CD14-positive monocyte (primary cell): ENCODE data around the gene RALGAPA2. TPM values are rescaled to one million over a fixed set of nuclear protein-coding genes. Genes with fewer than 3 reads are reported as not detected.

Experiments
- DNase-seq, 3 donors: peaks; one replicate each; pipeline ENCODE4 v3.0.0-alpha.2; 2011 to 2022
- H2AFZ ChIP-seq: 2 replicates; pipeline ENCODE4 v1.6.0; 2012; ENCODE audit warnings: mild to moderate bottlenecking, low read depth, low read length, inconsistent platforms; ENCODE audit not compliant: insufficient read depth, poor library complexity, severe bottlenecking
- H3K27ac ChIP-seq, 2 donors: 1 replicate in 1 of 2; 2 replicates in 1 of 2; pipeline ENCODE4 v1.5.1; 2012 to 2013; ENCODE audit warnings: low read length in 2 of 2, control low read depth in 1 of 2, inconsistent platforms in 1 of 2, low read depth in 1 of 2, mild to moderate bottlenecking in 1 of 2
- H3K27me3 ChIP-seq, 2 donors: one replicate each; pipeline versions ENCODE4 v1.6.0 to v1.6.1; 2011 to 2013; ENCODE audit warnings: low read length in 2 of 2; ENCODE audit not compliant: control insufficient read depth in 2 of 2, insufficient read depth in 2 of 2
- H3K36me3 ChIP-seq, 2 donors: replicated peaks in 1 of 2; 1 replicate in 1 of 2; 2 replicates in 1 of 2; pipeline versions ENCODE4 v1.5.1 to v1.6.1; 2012 to 2013; ENCODE audit warnings: low read length in 2 of 2, control low read depth in 1 of 2, inconsistent platforms in 1 of 2, mild to moderate bottlenecking in 1 of 2; ENCODE audit not compliant: insufficient read depth in 2 of 2, control insufficient read depth in 1 of 2
- H3K4me1 ChIP-seq, 2 donors: 1 replicate in 1 of 2; 2 replicates in 1 of 2; pipeline versions ENCODE4 v1.5.1 to v1.6.1; 2012 to 2013; ENCODE audit warnings: low read length in 2 of 2, control low read depth in 1 of 2, inconsistent platforms in 1 of 2, mild to moderate bottlenecking in 1 of 2, moderate library complexity in 1 of 2; ENCODE audit not compliant: insufficient read depth in 2 of 2, control insufficient read depth in 1 of 2
- H3K4me2 ChIP-seq: replicated peaks from 2 replicates; pipeline ENCODE3; 2012; ENCODE audit warnings: low read length, moderate library complexity, mild to moderate bottlenecking; ENCODE audit not compliant: poor library complexity, severe bottlenecking; ENCODE audit errors: extremely low read depth
- H3K4me3 ChIP-seq, 3 experiments: fragments of 200-600 bp in 1 of 3; sonication (generic) in 1 of 3; replicated peaks in 1 of 3; 1 replicate in 2 of 3; 2 replicates in 1 of 3; pipeline ENCODE4 v1.5.1; 2011 to 2013; ENCODE audit warnings: low read length in 3 of 3, mild to moderate bottlenecking in 3 of 3, control low read depth in 2 of 3, low read depth in 2 of 3, inconsistent platforms in 1 of 3, moderate library complexity in 1 of 3
- H3K79me2 ChIP-seq: 2 replicates; pipeline ENCODE4 v1.6.0; 2012; ENCODE audit warnings: mild to moderate bottlenecking, control low read depth, inconsistent platforms, low read length, moderate library complexity; ENCODE audit not compliant: insufficient read depth
- H3K9ac ChIP-seq: 2 replicates; pipeline ENCODE4 v1.6.0; 2017; ENCODE audit warnings: low read length, mild to moderate bottlenecking; ENCODE audit not compliant: insufficient read depth, poor library complexity, severe bottlenecking
- H3K9me3 ChIP-seq, 2 donors: replicated peaks in 1 of 2; 1 replicate in 1 of 2; 2 replicates in 1 of 2; pipeline versions ENCODE4 v1.5.1 to v1.6.1; 2012 to 2013; ENCODE audit warnings: low read length in 2 of 2, control low read depth in 1 of 2; ENCODE audit not compliant: control insufficient read depth in 1 of 2, insufficient read depth in 1 of 2
- H4K20me1 ChIP-seq: 2 replicates; pipeline ENCODE4 v1.6.0; 2012; ENCODE audit warnings: mild to moderate bottlenecking, low read length, control low read depth, moderate library complexity; ENCODE audit not compliant: insufficient read depth
- H3K27ac Mint-ChIP-seq, 7 donors: one replicate each; pipeline ENCODE4 v1.8.0; 2020; ENCODE audit warnings: mild to moderate bottlenecking in 7 of 7, mixed read lengths in 7 of 7, moderate library complexity in 6 of 7, inconsistent platforms in 2 of 7
- H3K27me3 Mint-ChIP-seq, 3 donors: one replicate each; pipeline ENCODE4 v1.8.0; 2021 to 2022; ENCODE audit warnings: low read depth in 3 of 3, mild to moderate bottlenecking in 3 of 3, mixed read lengths in 3 of 3, moderate library complexity in 3 of 3, inconsistent platforms in 1 of 3
- H3K36me3 Mint-ChIP-seq, 2 donors: one replicate each; pipeline ENCODE4 v1.8.0; 2020; ENCODE audit warnings: mixed read lengths in 2 of 2, inconsistent platforms in 1 of 2, mild to moderate bottlenecking in 1 of 2
- H3K4me1 Mint-ChIP-seq: one replicate; pipeline ENCODE4 v1.8.0; 2020; ENCODE audit warnings: mild to moderate bottlenecking, mixed read lengths
- H3K4me3 Mint-ChIP-seq, 2 donors: one replicate each; pipeline ENCODE4 v1.8.0; 2020; ENCODE audit warnings: mild to moderate bottlenecking in 2 of 2, mixed read lengths in 2 of 2, moderate library complexity in 1 of 2
- H3K9me3 Mint-ChIP-seq, 7 donors: one replicate each; pipeline ENCODE4 v1.8.0; 2020 to 2022; ENCODE audit warnings: mixed read lengths in 7 of 7, mild to moderate bottlenecking in 6 of 7, moderate library complexity in 6 of 7, inconsistent platforms in 2 of 7
- CTCF ChIP-seq: fragments of 200-600 bp; IDR thresholded peaks from one replicate; pipeline ENCODE4 v1.8.0; 2022; ENCODE audit warnings: antibody characterized with exemption, mild to moderate bottlenecking
- WGBS: methylation state at CpG from one replicate; pipeline ENCODE4 v1.1.5; 2013; ENCODE audit warnings: missing lambda C conversion rate; ENCODE audit not compliant: insufficient coverage; 5-methylcytosine and 5-hydroxymethylcytosine counted together
- intact Hi-C, 2 donors: fragments of 100-400 bp; cut with micrococcal nuclease; formaldehyde crosslinking; loops; one replicate each; pipeline versions ENCODE4 v1.15.0 to v1.15.1; 2023
- polyA plus RNA-seq, 3 donors: library from polyadenylated mRNA; depleted of rRNA in 1 of 3; unstranded in 2 of 3; stranded (reverse) in 1 of 3; fragments of 300-500 nt in 2 of 3; fragments of >200 nt in 1 of 3; fragmentation: Illumina TruSeq in 2 of 3; gene quantifications; 1 replicate in 2 of 3; 2 replicates in 1 of 3; pipeline ENCODE4 v1.2.3, GENCODE V29; 2012 to 2021

RALGAPA2 gene
- polyA plus RNA-seq, 3 donors = 6.2 to 13.0 (median 8.9) TPM

GRCh38 chr20:20386192-20386591 is 326.3 kb downstream of the RALGAPA2 start:
- no peaks in the 10 kb centered on the region for H4K20me1 ChIP-seq
- peaks cover 0 to 21% of the 10 kb centered on the region in 2 donors for H3K36me3 ChIP-seq
- H3K27ac ChIP-seq = no peak overlapping the region
- Mint-ChIP-seq H3K36me3 (peaks cover 17 to 19% of the 10 kb centered on the region in 2 donors), H3K4me1 (no peaks in the 10 kb centered on the region), H3K4me3 (no peak overlapping the region), H3K27me3 (peaks cover 2 to 16% (median 14%) of the 10 kb centered on the region in 3 donors), H3K27ac (no peak overlapping the region), H3K9me3 (peaks cover 0 to 3% (median 2%) of the 10 kb centered on the region in 7 donors)
- no peak overlapping the region for H2AFZ ChIP-seq
- TF ChIP-seq CTCF = no peak
- DNase-seq = no peak
- H3K9me3 ChIP-seq = no peaks in the 10 kb centered on the region
- intact Hi-C loops = no loop called here
- H3K9ac ChIP-seq = no peak overlapping the region
- H3K4me1 ChIP-seq = no peaks in the 10 kb centered on the region
- H3K79me2 ChIP-seq = no peaks in the 10 kb centered on the region
- H3K4me3 ChIP-seq = no peak overlapping the region
- H3K4me2 ChIP-seq = no peak overlapping the region
- H3K27me3 ChIP-seq = peaks cover 0 to 2% of the 10 kb centered on the region in 2 donors
- 77% methylated on average over 3 of the region's 9 CpGs for WGBS

DNA sequence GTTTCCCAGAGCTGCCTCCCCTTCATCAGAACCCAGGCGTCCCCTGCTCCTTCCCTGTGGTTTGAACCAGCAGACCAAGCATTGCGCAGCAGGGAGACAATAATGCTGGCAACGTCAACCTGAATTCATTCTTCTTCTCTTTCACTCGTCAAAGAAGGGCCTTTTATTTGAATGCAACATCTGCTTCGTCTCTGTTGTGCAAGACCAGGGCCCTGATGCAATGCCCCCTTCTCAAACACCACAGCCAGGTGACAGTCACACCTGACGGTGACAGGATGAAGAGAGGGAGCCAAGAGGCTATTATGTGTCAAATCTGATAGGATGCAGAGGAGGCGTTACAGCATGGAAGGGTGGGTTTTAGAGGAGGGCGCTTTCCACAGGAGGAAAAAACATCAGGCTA is 336.6 kb downstream of the RALGAPA2 start:
- Histone ChIP-seq H3K4me2 (no peak overlapping the region), H3K36me3 (no peaks in the 10 kb centered on the region), H3K9me3 (peaks cover 7 to 14% of the 10 kb centered on the region in 2 donors), H3K79me2 (no peaks in the 10 kb centered on the region), H3K27ac (no peak overlapping the region), H3K27me3 (peaks cover 44 to 51% of the 10 kb centered on the region in 2 donors), H3K9ac (no peak overlapping the region), H3K4me1 (peaks cover 0 to 3% of the 10 kb centered on the region in 2 donors), H4K20me1 (no peaks in the 10 kb centered on the region), H2AFZ (no peak overlapping the region), H3K4me3 (no peak overlapping the region)
- H3K27ac Mint-ChIP-seq = no peak overlapping the region
- H3K9me3 Mint-ChIP-seq = peaks cover 1 to 7% (median 4%) of the 10 kb centered on the region in 7 donors
- TF ChIP-seq CTCF = no peak
- intact Hi-C loops = no loop called here
- peaks cover 47 to 56% (median 52%) of the 10 kb centered on the region in 3 donors for H3K27me3 Mint-ChIP-seq
- 47% methylated on average over 2 of the region's 8 CpGs for WGBS
- H3K36me3 Mint-ChIP-seq = peaks cover 0 to under 1% of the 10 kb centered on the region in 2 donors
- H3K4me3 Mint-ChIP-seq = peak overlapping the region in 1 of 2 donors; percentile 31
- DNase-seq = no peak
- H3K4me1 Mint-ChIP-seq = peaks cover 14% of the 10 kb centered on the region
